GM21619 (cell line): ENCODE results near the gene FCGR1A.
"Not testable (repeated sequence)": the region's sequence is repeated elsewhere in the genome, so short reads cannot be mapped to it uniquely, and the experiment has no call there.

Experiments used
- ATAC-seq: cut with Tn5 transposase; IDR thresholded peaks from one replicate; pipeline ENCODE4 v1.9.1; 2021; ENCODE audit not compliant: unreplicated experiment

Gene FCGR1A

DNA sequence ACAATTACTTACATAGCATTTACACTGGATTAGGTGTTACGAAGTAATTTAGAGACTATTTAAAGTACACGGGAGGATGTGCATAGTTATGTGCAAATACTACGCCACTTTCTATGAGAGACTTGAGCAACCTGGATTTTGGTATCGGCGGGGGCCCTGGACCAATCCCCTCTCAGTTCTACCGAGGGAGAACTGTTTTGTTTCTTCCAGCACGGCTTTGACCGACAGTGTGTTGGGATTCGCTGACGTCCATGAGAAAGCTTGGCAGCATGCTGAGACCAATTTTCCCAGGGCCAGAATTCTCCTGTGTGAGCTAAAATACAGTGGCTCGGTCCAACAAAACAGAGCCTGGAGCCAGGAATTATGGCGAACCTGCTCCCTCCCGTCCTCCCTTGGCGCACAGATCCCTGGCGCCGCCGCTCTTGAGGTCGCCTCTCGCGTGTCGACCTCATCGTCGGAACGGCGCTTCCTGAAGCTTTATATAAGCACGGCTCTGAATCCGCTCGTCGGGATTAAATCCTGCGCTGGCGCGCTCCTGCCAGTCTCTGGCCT is 49.3 kb downstream of the FCGR1A start:
- not testable (repeated sequence) for ATAC-seq

DNA sequence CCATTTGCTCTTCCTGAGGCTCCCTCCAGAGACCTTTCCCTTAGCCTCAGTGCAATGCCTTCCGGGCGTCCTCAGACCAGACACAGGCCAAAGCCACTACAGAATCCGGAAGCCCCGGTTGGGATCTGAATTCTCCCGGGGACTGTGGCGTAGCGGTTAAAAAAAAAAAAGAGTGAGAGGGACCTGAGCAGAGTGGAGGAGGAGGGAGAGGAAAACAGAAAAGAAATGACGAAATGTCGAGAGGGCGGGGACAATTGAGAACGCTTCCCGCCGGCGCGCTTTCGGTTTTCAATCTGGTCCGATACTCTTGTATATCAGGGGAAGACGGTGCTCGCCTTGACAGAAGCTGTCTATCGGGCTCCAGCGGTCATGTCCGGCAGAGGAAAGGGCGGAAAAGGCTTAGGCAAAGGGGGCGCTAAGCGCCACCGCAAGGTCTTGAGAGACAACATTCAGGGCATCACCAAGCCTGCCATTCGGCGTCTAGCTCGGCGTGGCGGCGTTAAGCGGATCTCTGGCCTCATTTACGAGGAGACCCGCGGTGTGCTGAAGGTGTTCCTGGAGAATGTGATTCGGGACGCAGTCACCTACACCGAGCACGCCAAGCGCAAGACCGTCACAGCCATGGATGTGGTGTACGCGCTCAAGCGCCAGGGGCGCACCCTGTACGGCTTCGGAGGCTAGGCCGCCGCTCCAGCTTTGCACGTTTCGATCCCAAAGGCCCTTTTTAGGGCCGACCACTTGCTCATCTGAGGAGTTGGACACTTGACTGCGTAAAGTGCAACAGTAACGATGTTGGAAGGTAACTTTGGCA is 50.0 kb downstream of the FCGR1A start:
- ATAC-seq = peak; percentile 60

DNA sequence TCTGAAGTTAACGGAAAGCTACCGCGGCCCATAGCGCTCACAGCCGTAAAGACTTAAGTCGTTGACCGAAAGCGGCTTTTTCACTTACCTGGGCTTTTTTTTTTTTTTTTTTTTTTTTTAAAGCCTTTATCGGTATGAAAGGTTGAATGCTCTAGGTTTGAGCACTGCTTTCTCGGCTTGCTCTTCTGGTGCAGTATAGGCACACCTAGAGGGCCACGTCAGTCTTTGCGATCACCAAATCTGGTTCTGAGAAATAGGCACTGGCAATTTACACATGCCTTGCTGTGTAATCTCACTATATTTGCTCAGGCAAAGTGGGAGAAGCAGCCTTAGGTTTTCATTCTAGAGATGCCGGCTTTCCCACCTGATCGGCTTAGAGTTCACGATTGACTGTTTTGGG is 50.6 kb downstream of the FCGR1A start:
- not testable (repeated sequence) for ATAC-seq

DNA sequence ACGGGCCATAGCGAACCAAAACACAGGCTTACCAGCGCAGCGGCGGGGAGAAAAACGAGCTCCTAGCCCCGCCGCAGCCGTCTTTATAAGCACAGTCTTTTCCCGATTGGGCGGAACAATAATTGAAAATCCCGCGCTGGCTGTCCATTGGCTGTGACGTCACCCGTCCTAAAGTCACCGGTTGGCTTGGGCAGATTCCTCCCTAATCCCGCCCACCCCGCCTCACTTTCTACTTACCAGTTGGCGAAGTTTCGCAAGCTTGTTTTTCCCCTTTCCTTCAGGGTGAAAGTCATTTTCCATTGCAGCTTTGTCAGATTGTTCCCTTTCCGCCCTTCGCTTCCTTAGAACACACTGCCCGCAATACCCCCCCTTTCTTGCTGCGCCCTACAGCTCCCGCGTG is 58.7 kb downstream of the FCGR1A start:
- ATAC-seq = peak; percentile 12
